SK-N-SH (cell line): ENCODE results near the gene KMT2E. TPM values are rescaled to one million over a fixed set of nuclear protein-coding genes. Genes with fewer than 3 reads are reported as not detected.

ENCODE experiments used
- CTCF ChIA-PET: fragments of 300-600, 350-600 bp; formaldehyde crosslinking; extraction: SDS; loops from one replicate; lab custom pipeline; 2021; lab: Yijun Ruan, JAX
- POLR2A ChIA-PET: fragments of 350-600 bp; sonication (Branson Sonifier 250); formaldehyde crosslinking; extraction: SDS; loops from one replicate; lab custom pipeline; 2020; ENCODE audit warnings: antibody characterized with exemption, inconsistent platforms; lab: Yijun Ruan, JAX
- DNase-seq: peaks from one replicate; pipeline ENCODE4 v3.0.0; 2012
- H2AFZ ChIP-seq: fragments of 200-600 bp; sonication (generic); 2 replicates; pipeline ENCODE4 v1.8.1; 2016; ENCODE audit warnings: antibody characterized with exemption, mild to moderate bottlenecking, low read depth
- H3F3A ChIP-seq: fragments of 200-600 bp; sonication (generic); replicated peaks from 2 replicates; pipeline ENCODE3; 2016; ENCODE audit warnings: antibody characterized with exemption, mild to moderate bottlenecking; ENCODE audit not compliant: insufficient read depth
- H3K27ac ChIP-seq, 2 experiments: fragments of 200-500 bp in 1 of 2; fragments of 200-600 bp in 1 of 2; sonication (Bioruptor generic) in 1 of 2; sonication (generic), shearing (Covaris generic) in 1 of 2; 2 replicates each; pipeline versions ENCODE4 v1.5.1 to v1.6.1; 2014 to 2016; ENCODE audit warnings: low read depth in 2 of 2, inconsistent platforms in 1 of 2, low read length in 1 of 2, mild to moderate bottlenecking in 1 of 2, mixed read lengths in 1 of 2
- H3K27me3 ChIP-seq: fragments of 200-600 bp; sonication (generic), shearing (Covaris generic); 2 replicates; pipeline ENCODE4 v1.6.1; 2016; ENCODE audit warnings: mixed run types; ENCODE audit not compliant: insufficient read depth
- H3K36me3 ChIP-seq, 2 experiments: fragments of 200-500 bp in 1 of 2; fragments of 200-600 bp in 1 of 2; sonication (Bioruptor generic) in 1 of 2; sonication (generic) in 1 of 2; replicated peaks in 1 of 2; 2 replicates each; pipeline versions ENCODE3 to v1.5.1; 2014 to 2016; ENCODE audit warnings: low read length in 1 of 2, mild to moderate bottlenecking in 1 of 2; ENCODE audit not compliant: insufficient read depth in 2 of 2, control insufficient read depth in 1 of 2
- H3K4me1 ChIP-seq, 2 experiments: fragments of 200-500 bp in 1 of 2; fragments of 200-600 bp in 1 of 2; sonication (Bioruptor generic) in 1 of 2; sonication (generic), shearing (Covaris generic) in 1 of 2; 2 replicates each; pipeline versions ENCODE4 v1.5.1 to v1.6.1; 2014 to 2016; ENCODE audit warnings: low read depth in 1 of 2, low read length in 1 of 2, mixed run types in 1 of 2; ENCODE audit not compliant: insufficient read depth in 2 of 2, control insufficient read depth in 1 of 2
- H3K4me2 ChIP-seq: fragments of 200-600 bp; sonication (generic), shearing (Covaris generic); 2 replicates; pipeline ENCODE4 v1.6.1; 2017; ENCODE audit warnings: mixed run types
- H3K4me3 ChIP-seq, 2 experiments: fragments of 200-500 bp in 1 of 2; fragments of 200-600 bp in 1 of 2; sonication (Bioruptor generic) in 1 of 2; sonication (generic), shearing (Covaris generic) in 1 of 2; 2 replicates each; pipeline versions ENCODE4 v1.5.1 to v1.8.1; 2014 to 2016; ENCODE audit warnings: low read depth in 2 of 2, inconsistent platforms in 1 of 2, low read length in 1 of 2, mild to moderate bottlenecking in 1 of 2, mixed read lengths in 1 of 2, moderate library complexity in 1 of 2
- H3K79me2 ChIP-seq: fragments of 200-600 bp; sonication (generic); 2 replicates; pipeline ENCODE4 v1.8.1; 2017; ENCODE audit warnings: mild to moderate bottlenecking; ENCODE audit not compliant: insufficient read depth
- H3K9ac ChIP-seq: fragments of 200-600 bp; sonication (generic); 2 replicates; pipeline ENCODE4 v1.6.1; 2017; ENCODE audit warnings: mixed run types
- H3K9me2 ChIP-seq: fragments of 200-600 bp; sonication (generic); 2 replicates; pipeline ENCODE4 v1.6.1; 2017; ENCODE audit warnings: mixed run types
- H3K9me3 ChIP-seq: fragments of 200-600 bp; sonication (generic); 2 replicates; pipeline ENCODE4 v1.6.1; 2017; ENCODE audit warnings: mixed run types, mild to moderate bottlenecking, moderate library complexity
- H4K20me1 ChIP-seq: fragments of 200-600 bp; sonication (generic); 2 replicates; pipeline ENCODE4 v1.6.1; 2017; ENCODE audit warnings: mild to moderate bottlenecking, mixed run types; ENCODE audit not compliant: insufficient read depth
- EZH2phosphoT487 ChIP-seq: fragments of 200-600 bp; sonication (generic); IDR thresholded peaks from 2 replicates; pipeline ENCODE4 v1.6.1; 2017; ENCODE audit warnings: low read depth, mixed run types, mild to moderate bottlenecking, antibody characterized with exemption, moderate library complexity, borderline replicate concordance
- GABPA ChIP-seq: IDR thresholded peaks from 2 replicates; pipeline ENCODE4 v1.4.0; 2012; ENCODE audit warnings: low read depth, mild to moderate bottlenecking
- JUND ChIP-seq: IDR thresholded peaks from 2 replicates; pipeline ENCODE4 v1.4.0; 2012
- MEF2A ChIP-seq: IDR thresholded peaks from 2 replicates; pipeline ENCODE4 v1.4.0; 2012; ENCODE audit warnings: low read depth, borderline replicate concordance
- POLR2AphosphoS5 ChIP-seq: IDR thresholded peaks from 2 replicates; pipeline ENCODE4 v1.6.1; 2012; ENCODE audit warnings: low read depth, low read length
- RAD21 ChIP-seq: IDR thresholded peaks from 2 replicates; pipeline ENCODE4 v1.6.1; 2012; ENCODE audit warnings: mild to moderate bottlenecking, low read length
- RCOR1 ChIP-seq: fragments of 150-350 bp; IDR thresholded peaks from 2 replicates; pipeline ENCODE4 v1.6.1; 2017; ENCODE audit warnings: antibody characterized with exemption, low read length
- RFX5 ChIP-seq: IDR thresholded peaks from 2 replicates; pipeline ENCODE4 v1.6.1; 2012; ENCODE audit warnings: mild to moderate bottlenecking, improper control_type of control experiment, low read length
- RXRA ChIP-seq: IDR thresholded peaks from 2 replicates; pipeline ENCODE4 v1.4.0; 2012; ENCODE audit warnings: low read depth, mild to moderate bottlenecking, borderline replicate concordance
- SIN3A ChIP-seq: IDR thresholded peaks from 2 replicates; pipeline ENCODE4 v1.6.1; 2012; ENCODE audit warnings: low read depth, mild to moderate bottlenecking, low read length, moderate library complexity, borderline replicate concordance
- TEAD4 ChIP-seq: IDR thresholded peaks from 2 replicates; pipeline ENCODE4 v1.4.0; 2012; ENCODE audit warnings: mild to moderate bottlenecking, borderline replicate concordance; ENCODE audit not compliant: insufficient read depth
- WGBS: methylation state at CpG from one replicate; pipeline ENCODE4 v1.1.6; 2017; ENCODE audit warnings: low lambda C conversion rate; 5-methylcytosine and 5-hydroxymethylcytosine counted together
- polyA plus RNA-seq, 3 experiments: library from polyadenylated mRNA; depleted of rRNA; stranded (reverse); fragments of >200 nt; gene quantifications; 2 replicates each; pipeline ENCODE4 v1.2.3, GENCODE V29; 2012
- TF ChIP-seq, protein P1 (sequence below): fragments of 200-600 bp; sonication (generic); IDR thresholded peaks from 2 replicates; pipeline ENCODE4 v1.6.1; 2017; ENCODE audit warnings: antibody characterized with exemption, mild to moderate bottlenecking, moderate library complexity
- TF ChIP-seq, protein P2 (sequence below): fragments of 150-350 bp; IDR thresholded peaks from 2 replicates; pipeline ENCODE4 v1.6.1; 2017; ENCODE audit warnings: antibody characterized with exemption, low read length, low read depth, borderline replicate concordance
- TF ChIP-seq, protein P3 (sequence below): IDR thresholded peaks from 2 replicates; pipeline ENCODE4 v1.6.1; 2012; ENCODE audit warnings: mild to moderate bottlenecking, low read depth, low read length, moderate library complexity
- TF ChIP-seq, protein P4 (sequence below): IDR thresholded peaks from 2 replicates; pipeline ENCODE4 v1.4.0; 2012; ENCODE audit warnings: low read depth

The KMT2E gene
- polyA plus RNA-seq, 1 of the 3 experiments (the other 2 are of a cell fraction) = 6.4 TPM

DNA sequence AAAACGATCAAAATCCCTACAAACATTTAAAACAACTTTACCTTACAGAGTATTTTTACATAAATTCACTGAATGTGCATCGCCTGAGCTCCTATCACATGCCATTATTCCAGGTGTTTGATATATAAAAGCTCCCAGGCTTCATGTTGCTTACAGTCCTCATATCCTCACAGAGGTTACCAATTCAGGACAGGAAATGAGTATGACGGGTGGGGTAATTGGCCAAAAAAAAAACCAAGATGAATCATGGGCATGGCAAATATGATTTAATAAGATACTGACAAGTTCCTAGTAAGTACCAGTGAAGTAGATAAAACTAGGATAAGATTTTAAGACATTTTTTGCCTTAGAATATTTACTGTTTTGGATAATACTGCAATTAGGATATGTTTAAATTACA, 135.8 kb downstream of the KMT2E start (continued):
- TF ChIP-seq EZH2phosphoT487 = no peak
- TF ChIP-seq RXRA = peak; percentile 57; the same call in 1 of the 2 replicates
- TF ChIP-seq POLR2AphosphoS5 = peak; percentile 49; the same call in 1 of the 2 replicates
- no peak for TF ChIP-seq GABPA
- 0 out of 2 replicates have a peak, but pooled peaks have one; percentile 18 for TF ChIP-seq MEF2A

DNA sequence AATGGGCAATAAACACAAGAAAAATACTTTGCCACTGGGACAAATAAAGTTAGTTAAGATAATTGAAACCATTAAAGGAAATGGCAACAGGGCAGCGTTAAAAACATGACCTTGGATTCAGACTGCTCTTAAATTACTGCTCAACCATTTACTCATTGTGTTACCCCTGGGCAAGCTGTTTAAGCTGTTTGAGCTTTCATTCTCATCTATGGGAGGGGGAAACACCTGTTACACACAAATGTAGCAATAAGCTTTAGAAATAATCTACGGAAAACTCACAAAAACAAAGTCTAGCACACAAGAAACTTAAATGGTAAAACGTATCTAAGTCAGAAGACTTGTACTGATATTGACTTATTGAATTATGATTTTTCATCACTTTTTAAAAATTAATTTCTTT, 137.1 kb downstream of the KMT2E start:
- ChIA-PET POLR2A (no interaction called here), CTCF (no interaction called here)

DNA sequence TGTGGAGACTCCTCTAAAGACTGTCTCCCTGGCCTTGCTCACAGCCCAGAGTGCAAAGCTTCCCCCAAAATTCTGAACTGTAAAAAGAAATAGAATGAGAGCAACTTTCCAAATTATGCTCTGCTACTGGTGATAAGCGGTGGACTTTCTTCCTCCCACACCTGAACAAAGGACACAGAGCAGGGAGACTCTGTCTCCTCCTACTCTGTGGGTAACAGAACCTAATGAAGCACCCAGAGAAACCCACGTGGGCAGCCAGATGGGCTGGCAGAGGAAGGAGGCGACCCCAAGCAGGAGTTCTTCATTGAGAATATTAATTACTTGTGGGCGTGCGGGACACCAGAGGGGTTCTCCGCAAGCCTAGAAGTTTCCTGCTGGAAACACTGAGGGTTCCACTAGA, 139.5 kb downstream of the KMT2E start:
- H3K9ac ChIP-seq = no peak overlapping the region
- ChIA-PET POLR2A (no interaction called here), CTCF (interaction anchor here (0.9 to 1.5 kb wide), 8 partner anchors 11 to 436 kb away, joined by 3 to 6 read pairs (median 3); no protein-coding TSS in a partner anchor)
- H2AFZ ChIP-seq = no peak overlapping the region
- peaks cover 14% of the 10 kb centered on the region; the same call in 1 of the 2 replicates for H3K79me2 ChIP-seq
- H3K4me3 ChIP-seq = no peak overlapping the region
- H3K4me1 ChIP-seq = peaks cover 0 to 11% of the 10 kb centered on the region in 2 experiments; a peak in 1 of 4 replicates
- H3K27ac ChIP-seq = no peak overlapping the region
- H3K9me3 ChIP-seq = no peaks in the 10 kb centered on the region
- H3K9me2 ChIP-seq = no peaks in the 10 kb centered on the region
- H3F3A ChIP-seq = peaks cover 9% of the 10 kb centered on the region
- no peak overlapping the region for H3K4me2 ChIP-seq
- whole genome bisulfite sequencing = 92% methylated on average over 6 of the region's 6 CpGs
- H3K36me3 ChIP-seq = peaks cover 4 to 26% of the 10 kb centered on the region in 2 experiments
- no peak for DNase-seq
- H3K27me3 ChIP-seq = no peaks in the 10 kb centered on the region
- no peaks in the 10 kb centered on the region for H4K20me1 ChIP-seq
- TF ChIP-seq, protein P1, sequence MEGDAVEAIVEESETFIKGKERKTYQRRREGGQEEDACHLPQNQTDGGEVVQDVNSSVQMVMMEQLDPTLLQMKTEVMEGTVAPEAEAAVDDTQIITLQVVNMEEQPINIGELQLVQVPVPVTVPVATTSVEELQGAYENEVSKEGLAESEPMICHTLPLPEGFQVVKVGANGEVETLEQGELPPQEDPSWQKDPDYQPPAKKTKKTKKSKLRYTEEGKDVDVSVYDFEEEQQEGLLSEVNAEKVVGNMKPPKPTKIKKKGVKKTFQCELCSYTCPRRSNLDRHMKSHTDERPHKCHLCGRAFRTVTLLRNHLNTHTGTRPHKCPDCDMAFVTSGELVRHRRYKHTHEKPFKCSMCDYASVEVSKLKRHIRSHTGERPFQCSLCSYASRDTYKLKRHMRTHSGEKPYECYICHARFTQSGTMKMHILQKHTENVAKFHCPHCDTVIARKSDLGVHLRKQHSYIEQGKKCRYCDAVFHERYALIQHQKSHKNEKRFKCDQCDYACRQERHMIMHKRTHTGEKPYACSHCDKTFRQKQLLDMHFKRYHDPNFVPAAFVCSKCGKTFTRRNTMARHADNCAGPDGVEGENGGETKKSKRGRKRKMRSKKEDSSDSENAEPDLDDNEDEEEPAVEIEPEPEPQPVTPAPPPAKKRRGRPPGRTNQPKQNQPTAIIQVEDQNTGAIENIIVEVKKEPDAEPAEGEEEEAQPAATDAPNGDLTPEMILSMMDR = no peak
- TF ChIP-seq, protein P2, sequence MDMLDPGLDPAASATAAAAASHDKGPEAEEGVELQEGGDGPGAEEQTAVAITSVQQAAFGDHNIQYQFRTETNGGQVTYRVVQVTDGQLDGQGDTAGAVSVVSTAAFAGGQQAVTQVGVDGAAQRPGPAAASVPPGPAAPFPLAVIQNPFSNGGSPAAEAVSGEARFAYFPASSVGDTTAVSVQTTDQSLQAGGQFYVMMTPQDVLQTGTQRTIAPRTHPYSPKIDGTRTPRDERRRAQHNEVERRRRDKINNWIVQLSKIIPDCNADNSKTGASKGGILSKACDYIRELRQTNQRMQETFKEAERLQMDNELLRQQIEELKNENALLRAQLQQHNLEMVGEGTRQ = no peak
- TF ChIP-seq RXRA = no peak
- no peak for TF ChIP-seq SIN3A
- TF ChIP-seq RCOR1 = no peak
- TF ChIP-seq RFX5 = no peak
- no peak for TF ChIP-seq RAD21
- TF ChIP-seq JUND = no peak
- TF ChIP-seq GABPA = no peak

More for the DNA sequence above, 137.1 kb downstream of the KMT2E start:
- H3K9me2 ChIP-seq = no peaks in the 10 kb centered on the region
- no peak overlapping the region for H3K4me2 ChIP-seq
- no peak overlapping the region for H2AFZ ChIP-seq
- H3K9me3 ChIP-seq = no peaks in the 10 kb centered on the region
- DNase-seq = no peak
- peaks cover 6 to 19% of the 10 kb centered on the region in 2 experiments for H3K36me3 ChIP-seq
- peaks cover 0 to 11% of the 10 kb centered on the region in 2 experiments; a peak in 1 of 4 replicates for H3K4me1 ChIP-seq
- WGBS = 92% methylated on average over 3 of the region's 3 CpGs
- H3K27ac ChIP-seq = no peak overlapping the region
- H3F3A ChIP-seq = peaks cover 10% of the 10 kb centered on the region
- H3K27me3 ChIP-seq = no peaks in the 10 kb centered on the region
- no peak overlapping the region for H3K4me3 ChIP-seq
- H3K9ac ChIP-seq = no peak overlapping the region
- TF ChIP-seq, protein P3, sequence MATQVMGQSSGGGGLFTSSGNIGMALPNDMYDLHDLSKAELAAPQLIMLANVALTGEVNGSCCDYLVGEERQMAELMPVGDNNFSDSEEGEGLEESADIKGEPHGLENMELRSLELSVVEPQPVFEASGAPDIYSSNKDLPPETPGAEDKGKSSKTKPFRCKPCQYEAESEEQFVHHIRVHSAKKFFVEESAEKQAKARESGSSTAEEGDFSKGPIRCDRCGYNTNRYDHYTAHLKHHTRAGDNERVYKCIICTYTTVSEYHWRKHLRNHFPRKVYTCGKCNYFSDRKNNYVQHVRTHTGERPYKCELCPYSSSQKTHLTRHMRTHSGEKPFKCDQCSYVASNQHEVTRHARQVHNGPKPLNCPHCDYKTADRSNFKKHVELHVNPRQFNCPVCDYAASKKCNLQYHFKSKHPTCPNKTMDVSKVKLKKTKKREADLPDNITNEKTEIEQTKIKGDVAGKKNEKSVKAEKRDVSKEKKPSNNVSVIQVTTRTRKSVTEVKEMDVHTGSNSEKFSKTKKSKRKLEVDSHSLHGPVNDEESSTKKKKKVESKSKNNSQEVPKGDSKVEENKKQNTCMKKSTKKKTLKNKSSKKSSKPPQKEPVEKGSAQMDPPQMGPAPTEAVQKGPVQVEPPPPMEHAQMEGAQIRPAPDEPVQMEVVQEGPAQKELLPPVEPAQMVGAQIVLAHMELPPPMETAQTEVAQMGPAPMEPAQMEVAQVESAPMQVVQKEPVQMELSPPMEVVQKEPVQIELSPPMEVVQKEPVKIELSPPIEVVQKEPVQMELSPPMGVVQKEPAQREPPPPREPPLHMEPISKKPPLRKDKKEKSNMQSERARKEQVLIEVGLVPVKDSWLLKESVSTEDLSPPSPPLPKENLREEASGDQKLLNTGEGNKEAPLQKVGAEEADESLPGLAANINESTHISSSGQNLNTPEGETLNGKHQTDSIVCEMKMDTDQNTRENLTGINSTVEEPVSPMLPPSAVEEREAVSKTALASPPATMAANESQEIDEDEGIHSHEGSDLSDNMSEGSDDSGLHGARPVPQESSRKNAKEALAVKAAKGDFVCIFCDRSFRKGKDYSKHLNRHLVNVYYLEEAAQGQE = no peak
- TF ChIP-seq, protein P4, sequence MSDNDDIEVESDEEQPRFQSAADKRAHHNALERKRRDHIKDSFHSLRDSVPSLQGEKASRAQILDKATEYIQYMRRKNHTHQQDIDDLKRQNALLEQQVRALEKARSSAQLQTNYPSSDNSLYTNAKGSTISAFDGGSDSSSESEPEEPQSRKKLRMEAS = no peak
- no peak for TF ChIP-seq TEAD4
- no peak for TF ChIP-seq RCOR1
- TF ChIP-seq, all 33 proteins: peak for 0
- H3K79me2 ChIP-seq = peaks cover 24% of the 10 kb centered on the region
- H4K20me1 ChIP-seq = no peaks in the 10 kb centered on the region
